GM18867 (cell line): ENCODE data around the gene NDUFV1.
"Not testable (repeated sequence)": the region's sequence is repeated elsewhere in the genome, so short reads cannot be mapped to it uniquely, and the experiment has no call there.

ENCODE experiments used
- ATAC-seq: cut with Tn5 transposase; IDR thresholded peaks from one replicate; pipeline ENCODE4 v1.9.1; 2021; ENCODE audit warnings: mild to moderate bottlenecking, moderate library complexity; ENCODE audit not compliant: unreplicated experiment

The NDUFV1 gene

DNA sequence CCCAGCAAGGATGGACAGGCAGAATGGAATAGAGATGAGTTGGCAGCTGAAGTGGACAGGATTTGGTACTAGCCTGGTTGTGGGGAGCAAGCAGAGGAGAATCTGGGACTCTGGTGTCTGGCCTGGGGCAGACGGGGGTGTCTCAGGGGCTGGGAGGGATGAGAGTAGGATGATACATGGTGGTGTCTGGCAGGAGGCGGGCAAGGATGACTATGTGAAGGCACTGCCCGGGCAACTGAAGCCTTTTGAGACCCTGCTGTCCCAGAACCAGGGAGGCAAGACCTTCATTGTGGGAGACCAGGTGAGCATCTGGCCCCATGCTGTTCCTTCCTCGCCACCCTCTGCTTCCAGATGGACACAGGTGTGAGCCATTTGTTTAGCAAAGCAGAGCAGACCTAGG is 20.8 kb upstream of the NDUFV1 start:
- no peak for ATAC-seq

DNA sequence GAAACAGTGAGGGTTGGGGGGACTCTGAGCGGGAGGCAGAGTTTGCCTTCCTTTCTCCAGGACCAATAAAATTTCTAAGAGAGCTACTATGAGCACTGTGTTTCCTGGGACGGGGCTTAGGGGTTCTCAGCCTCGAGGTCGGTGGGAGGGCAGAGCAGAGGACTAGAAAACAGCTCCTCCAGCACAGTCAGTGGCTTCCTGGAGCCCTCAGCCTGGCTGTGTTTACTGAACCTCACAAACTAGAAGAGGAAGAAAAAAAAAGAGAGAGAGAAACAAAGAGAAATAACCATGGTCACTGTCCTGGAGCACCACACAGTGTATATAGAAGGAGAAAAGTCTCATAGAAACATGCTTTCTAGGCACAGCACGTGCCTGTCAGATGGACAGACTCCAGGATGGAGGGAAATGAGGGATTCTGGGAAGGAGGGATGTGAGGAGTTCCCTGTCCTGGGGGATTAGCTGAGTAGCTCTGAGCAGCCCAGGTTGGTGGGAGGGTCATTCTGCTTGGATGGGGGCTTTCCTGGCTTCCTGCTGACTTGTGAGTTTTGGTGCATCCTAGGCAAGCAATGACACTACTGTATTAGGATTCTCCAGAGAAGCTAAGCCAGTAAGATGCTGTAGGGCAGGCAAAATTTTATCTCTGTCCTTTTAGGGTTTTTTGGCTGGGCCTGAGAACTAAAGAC is 20.0 kb upstream of the NDUFV1 start:
- no peak for ATAC-seq

DNA sequence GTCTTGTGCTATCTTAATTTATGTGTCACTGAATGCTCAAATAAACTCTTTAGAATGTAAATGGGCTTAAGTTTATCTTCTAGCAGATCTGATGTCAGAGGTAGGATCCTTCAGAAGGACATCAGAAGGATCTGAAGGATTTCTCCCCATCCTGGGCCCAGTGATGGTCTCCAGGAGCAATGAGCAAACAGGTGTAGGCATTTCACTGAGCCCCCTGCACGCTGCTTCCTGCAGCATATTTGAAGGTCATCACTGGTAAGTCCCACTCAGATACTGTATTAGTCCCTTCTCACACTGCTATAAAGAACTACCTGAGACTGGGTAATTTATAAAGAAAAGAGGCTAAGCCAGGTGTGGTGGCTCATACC is 18.6 kb upstream of the NDUFV1 start:
- ATAC-seq = peak; percentile 23

DNA sequence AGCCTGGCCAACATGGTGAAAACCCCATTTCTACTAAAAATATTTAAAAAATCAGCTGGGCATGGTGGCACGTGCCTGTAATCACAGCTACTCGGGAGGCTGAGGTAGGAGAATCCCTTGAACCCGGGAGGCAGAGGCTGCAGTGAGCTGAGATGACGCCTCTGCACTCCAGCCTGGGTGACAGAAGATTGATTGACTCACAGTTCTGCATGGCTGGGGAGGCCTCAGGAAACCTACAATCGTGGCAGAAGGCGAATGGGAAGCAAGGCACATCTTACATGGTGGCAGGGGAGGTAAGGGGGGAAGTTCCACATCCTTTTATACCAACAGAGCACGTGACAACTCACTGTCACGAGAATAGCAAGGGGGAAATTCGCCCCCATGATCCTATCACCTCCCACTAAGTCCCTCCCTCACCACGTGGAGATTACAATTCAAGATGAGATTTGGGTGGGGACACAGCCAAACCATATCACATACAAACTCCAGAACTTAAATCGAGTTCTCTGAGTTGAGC is 17.8 kb upstream of the NDUFV1 start:
- not testable (repeated sequence) for ATAC-seq

DNA sequence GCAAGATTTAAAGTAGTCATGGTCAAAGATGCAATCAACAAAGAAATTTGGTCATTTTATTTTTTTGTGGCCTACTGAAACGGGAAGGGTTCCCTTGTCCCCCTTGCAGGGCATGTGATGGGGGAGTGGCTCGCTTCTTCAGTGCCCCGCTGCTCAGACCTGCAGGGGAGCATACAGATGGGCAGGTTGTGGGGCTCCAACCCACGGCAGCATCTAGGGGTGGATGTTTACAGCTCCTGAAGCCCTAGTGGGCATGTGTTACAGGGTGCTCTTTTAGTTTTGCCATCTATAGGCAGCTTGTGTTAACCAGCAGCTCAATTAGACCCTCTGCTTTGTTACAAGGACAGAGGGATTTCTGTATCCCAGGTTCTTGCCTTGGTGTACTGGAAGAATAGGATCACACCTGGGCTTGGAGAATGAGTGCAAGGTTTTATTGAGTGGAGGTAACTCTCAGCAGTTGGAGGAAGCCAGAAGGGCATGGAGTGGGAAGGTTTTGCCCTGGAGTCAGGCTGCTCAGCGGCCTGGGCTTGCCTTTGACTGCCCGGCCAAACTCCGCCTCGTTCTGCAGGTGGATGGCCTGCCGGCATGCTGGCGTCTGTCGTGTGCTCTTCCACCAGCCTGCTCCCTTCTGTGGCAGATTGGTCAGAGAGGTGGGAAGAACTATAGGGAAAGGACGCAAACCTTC is 13.7 kb upstream of the NDUFV1 start:
- no peak for ATAC-seq

DNA sequence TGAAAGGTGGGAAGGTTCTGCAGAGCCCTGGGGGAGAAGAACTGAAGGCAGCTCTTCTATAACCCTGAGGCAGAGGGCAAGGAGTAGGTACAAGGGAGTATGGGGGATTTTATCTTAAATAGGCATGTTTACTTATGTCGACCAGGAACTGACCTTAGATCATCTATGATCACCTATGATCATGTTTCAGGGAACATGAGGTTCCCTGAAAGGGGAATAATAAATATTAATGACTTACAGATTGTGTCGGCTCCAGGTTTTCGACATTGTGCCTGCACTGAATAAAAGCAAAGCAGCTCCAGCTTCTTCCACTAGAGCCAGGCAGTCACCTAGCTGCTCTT is 13.2 kb upstream of the NDUFV1 start:
- ATAC-seq = no peak

DNA sequence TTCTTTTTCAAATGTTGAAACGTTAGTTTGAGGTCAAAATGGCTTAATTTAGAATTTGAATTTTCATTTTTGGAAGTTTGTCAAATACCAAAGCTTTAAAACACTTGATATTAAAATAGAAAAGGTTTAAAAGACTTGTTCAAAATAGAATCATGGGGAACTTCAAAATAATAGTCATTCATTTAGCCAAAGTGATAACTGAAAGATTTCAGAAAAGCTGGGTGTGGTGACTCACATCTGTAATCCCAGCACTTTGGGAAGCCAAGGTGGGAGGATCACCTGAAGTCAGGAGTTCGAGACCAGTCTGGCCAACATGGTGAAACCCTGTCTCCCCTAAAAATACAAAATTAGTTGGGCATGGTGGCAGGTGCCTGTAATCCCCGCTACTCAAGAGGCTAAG is 12.3 kb upstream of the NDUFV1 start:
- no peak for ATAC-seq

DNA sequence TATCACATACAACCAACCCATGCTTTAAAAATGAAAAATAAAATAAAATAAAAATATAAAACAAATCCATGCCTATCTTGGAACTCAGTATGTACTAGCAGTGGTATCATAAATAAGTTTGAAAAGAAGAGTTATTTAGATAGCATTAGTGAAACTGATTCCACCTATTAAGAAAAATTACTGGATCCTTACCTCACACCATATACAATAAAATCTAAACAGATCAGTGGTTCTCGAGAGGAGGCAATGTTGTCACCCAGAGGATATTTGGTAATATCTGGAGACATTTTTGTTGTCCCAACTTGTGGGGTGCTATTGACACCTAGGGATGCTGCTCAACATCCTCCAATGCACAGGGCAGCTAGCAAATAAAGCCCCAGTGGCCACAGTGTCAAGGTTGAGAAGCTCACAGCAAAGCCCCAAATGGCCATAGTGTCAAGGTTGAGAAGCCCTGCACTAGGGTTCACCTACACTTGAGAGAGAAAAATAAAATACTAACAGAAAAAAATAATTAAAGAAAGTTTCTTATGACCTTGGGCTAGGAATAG is 9.9 kb upstream of the NDUFV1 start:
- ATAC-seq = no peak

DNA sequence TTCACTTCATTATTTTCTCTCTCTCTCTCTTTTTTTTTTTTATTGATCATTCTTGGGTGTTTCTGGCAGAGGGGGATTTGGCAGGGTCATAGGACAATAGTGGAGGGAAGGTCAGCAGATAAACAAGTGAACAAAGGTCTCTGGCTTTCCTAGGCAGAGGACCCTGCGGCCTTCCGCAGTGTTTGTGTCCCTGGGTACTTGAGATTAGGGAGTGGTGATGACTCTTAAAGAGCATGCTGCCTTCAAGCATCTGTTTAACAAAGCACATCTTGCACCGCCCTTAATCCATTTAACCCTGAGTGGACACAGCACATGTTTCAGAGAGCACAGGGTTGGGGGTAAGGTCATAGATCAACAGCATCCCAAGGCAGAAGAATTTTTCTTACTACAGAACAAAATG is 9.3 kb upstream of the NDUFV1 start:
- not testable (repeated sequence) for ATAC-seq

DNA sequence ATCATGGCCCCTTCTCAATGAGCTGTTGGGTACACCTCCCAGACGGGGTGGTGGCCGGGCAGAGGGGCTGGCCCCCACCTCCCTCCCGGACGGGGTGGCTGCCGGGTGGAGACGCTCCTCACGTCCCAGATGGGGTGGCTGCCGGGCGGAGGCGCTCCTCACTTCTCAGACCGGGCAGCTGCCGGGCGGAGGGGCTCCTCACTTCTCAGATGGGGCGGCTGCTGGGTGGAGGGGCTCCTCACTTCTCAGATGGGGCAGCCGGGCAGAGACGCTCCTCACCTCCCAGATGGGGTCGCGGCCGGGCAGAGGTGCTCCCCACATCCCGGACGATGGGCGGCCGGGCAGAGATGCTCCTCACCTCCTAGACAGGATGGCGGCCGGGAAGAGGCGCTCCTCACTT is 8.8 kb upstream of the NDUFV1 start:
- not testable (repeated sequence) for ATAC-seq

DNA sequence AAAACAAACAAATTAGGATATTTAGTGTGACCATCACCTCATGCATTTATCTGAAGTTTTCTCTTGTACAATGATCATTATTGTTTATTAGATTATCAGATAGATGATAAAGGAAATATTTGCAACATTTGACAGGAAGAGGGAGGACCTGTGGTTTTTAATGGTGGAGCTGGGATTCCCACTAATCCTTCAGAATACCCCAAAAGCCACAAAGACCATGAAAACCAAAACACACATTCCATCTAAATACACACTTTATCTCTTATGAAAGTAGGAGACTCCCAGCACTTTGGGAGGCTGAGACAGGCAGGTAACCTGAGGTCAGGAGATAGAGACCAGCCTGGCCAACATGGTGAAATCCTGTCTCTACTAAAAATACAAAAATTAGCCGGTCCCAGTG is 7.6 kb upstream of the NDUFV1 start:
- ATAC-seq = no peak

DNA sequence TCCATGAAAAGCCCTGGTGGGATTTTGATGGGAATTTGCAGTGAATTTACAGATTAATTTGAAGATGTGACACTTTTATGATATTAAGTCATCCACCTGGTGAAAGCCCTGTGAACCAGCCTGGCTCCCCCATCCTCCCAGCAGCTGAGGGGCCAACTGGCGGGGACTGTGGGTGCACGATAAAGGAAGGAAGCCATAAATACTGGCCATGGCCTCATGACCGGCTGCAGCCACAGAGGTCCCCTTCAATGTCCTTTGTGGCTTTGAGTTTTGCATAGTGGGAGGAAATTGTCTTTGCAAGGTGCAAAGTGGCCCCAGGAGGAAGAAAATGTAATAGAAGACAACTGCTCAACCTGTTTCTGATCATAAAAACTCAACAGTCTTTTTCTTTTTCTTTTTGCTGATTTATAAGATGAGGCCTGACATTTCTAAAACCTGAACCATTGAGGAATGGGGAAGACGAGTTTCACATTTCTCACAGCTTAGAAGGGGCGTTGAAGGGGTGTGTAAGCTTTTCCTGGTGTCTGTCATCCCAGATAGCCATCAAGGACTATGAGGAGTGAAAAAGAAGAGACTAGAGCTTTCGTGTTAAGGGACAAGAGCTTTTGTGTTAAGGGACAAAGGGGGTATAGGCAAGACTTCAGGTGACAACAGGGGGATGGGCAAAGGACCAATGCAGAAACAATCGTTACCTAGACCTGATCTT is 6.3 kb upstream of the NDUFV1 start:
- peak; percentile 73 for ATAC-seq

DNA sequence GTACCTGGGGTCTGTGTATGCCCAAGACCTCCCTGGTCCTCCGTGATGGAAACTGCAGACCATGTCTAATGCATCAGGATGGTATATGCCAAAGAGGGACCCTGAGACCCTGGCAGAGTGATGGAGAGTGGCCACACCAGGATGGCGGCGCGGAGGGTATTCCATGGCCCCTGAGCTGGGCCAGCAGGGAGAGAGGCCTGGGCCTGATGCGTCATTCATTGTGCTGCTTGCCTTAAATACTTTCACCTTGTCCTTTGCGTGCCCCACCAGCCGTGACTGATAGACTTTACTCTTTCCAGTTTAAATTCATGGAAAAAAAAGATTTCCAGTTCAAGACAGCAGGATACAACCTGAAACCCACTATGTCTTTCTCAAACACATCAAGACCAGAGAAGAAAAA is 5.6 kb upstream of the NDUFV1 start:
- ATAC-seq = no peak

DNA sequence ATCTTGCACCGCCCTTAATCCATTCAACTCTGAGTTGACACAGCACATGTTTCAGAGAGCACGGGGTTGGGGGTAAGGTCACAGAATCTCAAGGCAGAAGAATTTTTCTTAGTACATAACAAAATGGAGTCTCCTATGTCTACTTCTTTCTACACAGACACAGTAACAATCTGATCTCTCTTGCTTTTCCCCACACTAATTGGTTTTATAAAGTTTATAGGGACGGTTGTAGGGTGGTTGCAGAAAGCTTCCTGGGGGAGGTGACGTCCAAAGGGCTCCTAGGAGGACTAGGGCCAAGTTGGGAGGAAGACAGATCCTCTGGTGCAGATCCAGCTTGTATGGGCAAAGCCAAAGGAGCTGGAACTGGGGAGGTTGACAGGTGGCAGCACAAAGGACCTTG is 2.6 kb upstream of the NDUFV1 start:
- not testable (repeated sequence) for ATAC-seq

DNA sequence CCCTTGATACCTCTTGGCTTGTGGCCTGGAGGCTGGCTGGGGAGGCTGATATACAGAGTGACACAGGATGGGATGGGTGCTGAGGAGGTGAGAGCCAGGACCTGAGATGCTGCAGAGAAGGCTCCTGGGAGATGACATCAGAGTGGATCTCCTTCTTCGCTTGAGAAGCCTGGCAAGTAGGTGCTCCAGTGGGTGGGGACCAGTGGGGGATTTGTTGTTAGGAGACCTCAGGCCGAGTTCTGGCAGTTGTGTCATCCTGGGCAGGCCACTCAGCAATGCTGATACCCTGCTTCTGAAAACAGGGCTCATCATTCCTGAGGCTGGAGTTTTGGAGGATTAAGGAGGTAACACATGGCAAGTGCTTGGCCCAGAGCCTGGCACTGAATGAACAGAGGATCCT is 1.9 kb upstream of the NDUFV1 start:
- no peak for ATAC-seq

DNA sequence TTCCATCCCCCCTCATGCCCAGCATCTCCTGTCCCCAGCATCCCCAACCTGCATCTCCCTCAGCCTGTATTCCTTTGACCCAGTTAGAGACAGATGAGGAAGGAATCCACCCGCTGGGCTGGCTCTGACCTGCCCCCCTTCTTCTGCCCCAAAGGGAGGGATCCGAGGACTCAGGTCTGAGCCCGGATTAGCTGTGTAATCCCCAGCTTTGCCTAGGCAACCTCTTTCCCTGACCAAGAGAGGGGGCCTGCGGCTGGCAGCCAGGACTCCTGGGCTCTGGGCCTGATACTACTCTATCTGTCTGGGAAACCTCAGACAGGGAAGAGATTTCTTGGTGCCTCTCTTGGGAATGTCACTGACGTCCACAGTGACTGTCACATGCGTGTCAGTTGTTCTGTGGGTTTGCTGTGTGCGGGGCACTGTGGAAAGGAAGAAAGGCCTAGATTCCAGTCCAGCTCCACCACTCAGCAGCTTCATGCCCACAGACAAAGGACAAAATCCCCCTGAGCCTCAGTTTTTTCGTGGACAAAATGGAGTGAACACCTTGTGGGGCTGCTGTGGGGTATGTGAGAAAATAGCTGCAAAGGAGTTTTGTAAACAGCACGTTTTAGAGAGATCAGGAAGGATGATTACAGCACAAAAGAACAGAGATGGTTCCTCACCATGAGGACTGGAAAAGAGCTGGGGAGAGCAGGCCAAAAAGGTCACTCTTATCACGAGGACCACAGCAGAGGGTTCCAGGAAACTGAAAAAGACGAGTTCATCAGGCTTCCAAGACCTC is 1.3 kb upstream of the NDUFV1 start:
- no peak for ATAC-seq

DNA sequence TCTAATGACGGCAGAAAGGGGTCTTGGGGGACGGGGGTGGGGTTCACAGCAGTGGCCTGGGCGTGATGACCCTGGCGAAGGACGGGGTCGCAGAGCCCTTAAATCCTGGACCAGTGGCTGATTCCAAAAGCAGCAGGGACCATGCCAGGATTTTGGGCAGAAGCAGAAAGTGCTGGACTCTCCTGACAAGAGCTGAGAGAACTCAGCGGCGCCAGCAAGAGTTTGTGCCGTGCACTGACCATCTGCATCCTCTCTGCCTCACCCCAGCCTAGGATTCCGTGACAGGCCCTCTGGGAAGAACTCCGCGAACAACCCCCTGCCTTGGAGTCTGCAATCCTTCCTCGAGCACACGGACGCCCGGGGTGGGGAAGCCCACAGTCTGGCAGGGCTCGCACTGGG is 644 bp upstream of the NDUFV1 start:
- ATAC-seq = no peak

DNA sequence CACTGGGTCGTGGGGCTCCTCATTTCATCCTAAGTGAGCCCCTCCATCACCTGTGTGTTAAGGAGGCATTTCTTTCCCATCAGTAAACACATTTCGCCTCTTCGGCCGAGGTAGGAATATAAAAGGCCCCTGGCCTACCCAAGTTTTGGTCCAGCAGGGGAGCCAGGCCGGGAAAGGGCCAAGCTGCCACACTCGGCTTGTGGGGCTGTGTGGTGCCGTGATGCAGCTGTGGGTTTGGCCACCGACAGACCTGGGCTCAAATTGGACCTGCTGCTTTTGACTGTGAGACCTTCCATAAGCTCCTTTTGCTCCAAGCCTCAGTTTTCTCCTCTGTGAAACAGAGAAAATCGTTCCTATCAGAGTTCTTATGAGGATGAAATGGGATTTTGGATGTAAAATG is 771 bp downstream of the NDUFV1 start:
- no peak for ATAC-seq

DNA sequence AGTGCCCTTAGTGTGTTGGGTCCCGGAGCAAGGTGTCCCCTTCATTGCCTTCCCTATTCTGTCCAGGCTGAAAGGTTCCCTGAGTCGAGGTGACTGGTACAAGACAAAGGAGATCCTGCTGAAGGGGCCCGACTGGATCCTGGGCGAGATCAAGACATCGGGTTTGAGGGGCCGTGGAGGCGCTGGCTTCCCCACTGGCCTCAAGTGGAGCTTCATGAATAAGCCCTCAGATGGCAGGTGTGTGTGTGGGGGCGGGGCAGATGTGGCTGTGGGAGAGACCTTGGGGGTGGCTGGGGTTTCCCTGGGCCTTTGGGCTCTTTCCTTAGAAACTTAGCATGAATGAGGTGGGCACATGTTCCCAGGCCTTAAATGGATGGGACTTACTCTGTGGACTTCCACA is 1.8 kb downstream of the NDUFV1 start:
- ATAC-seq = no peak

DNA sequence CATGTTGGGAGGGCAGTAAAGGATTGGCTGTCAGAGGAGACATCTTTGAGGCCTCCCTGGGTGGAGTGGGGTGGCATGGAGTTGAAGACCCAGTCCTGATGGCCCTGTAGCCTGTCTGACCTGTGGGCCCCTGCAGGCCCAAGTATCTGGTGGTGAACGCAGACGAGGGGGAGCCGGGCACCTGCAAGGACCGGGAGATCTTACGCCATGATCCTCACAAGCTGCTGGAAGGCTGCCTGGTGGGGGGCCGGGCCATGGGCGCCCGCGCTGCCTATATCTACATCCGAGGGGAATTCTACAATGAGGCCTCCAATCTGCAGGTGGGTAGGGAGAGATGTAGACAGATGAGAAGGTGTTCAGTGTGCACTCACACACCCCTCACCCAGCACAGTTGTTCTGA is 2.6 kb downstream of the NDUFV1 start:
- no peak for ATAC-seq

DNA sequence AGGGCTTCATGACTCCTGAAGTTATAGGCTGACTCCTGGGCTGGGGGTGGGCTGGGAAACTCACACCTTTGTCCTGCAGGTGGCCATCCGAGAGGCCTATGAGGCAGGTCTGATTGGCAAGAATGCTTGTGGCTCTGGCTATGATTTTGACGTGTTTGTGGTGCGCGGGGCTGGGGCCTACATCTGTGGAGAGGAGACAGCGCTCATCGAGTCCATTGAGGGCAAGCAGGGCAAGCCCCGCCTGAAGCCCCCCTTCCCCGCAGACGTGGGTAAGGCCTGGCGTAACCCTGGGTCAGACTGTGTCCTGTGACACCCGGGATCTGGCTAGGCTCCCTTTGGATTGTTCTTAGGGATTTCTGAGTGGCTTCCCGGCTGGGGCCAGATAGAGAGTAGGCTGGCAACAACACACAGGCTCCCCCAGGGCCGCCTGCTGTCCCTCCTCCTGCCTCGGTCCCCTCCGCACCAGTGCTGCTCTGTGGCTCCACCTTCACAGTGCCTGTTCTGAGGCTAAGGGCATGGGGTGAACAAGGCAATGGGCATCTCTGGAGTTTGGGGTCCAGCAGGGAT is 3.6 kb downstream of the NDUFV1 start:
- ATAC-seq = no peak
